ENCODE measurements around the gene SHROOM3.

Gene SHROOM3

DNA sequence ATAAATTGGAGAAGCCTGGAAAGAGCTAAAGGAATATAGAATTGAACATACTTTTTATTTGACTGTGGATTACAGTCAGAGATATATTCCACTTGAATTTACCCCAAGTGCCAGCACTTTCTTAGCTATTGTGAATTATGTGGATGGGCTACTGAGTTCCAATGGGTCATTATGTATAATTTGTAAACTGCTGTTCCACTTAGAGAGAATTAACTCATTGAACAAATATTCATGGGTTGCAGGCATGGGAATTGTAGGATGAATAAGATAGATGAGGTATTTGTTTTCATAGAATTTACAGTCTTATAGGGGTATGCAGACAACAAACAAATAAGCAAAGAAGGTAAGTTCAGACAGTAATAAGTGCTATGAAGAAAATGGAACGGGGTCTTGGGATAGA lies 195.7 kb downstream of the SHROOM3 start:
- no peak for DNase-seq

DNA sequence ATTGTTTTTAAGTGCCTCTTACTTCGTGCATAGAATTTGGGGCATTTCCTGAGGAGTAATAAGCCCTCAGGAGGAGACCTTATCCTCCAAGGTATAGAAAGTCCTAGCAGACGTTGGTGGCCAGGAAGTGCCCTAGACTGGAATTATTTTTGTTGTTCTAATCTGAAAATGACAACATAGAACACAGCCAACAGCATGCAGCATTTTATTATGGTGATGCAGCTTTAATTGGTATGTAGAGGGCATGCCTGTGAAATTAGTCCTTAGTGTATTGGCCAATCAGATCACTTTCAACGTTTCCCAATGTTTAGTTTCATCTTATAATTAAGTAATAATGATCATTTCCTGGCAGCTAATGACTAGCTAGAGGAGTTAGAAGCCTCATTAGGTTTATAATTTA lies 199.2 kb downstream of the SHROOM3 start:
- DNase-seq: no peak

DNA sequence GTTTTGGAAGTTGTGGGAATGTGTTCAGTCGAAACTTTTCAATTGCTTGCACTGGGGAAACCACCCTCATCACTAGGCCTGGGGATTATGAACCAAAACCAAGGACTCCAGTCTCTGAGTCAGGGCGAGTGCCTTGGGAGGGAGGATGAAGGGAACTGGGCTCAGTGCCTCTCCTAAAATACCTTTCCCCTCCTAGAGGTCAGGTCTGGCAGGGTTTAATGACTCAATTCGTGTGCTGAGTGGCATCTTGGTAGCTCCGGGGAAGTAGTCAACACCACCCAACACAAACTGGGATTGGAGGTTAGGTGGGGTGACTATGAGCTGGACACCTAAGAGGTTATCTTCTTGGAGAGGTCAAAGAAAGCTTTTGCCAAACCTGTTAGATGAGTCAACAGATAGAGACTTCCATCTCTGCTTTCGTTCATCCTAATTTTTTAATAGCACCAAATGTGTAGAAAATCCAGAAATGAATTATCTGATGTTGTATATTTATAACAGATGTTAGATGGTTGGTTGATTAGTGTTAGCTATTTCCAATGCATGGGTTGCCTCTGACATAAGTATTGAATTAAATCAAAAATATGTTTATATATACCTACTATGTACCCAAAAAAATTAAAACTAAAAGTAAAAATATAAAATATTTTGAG lies 202.8 kb downstream of the SHROOM3 start:
- DNase-seq: no peak

DNA sequence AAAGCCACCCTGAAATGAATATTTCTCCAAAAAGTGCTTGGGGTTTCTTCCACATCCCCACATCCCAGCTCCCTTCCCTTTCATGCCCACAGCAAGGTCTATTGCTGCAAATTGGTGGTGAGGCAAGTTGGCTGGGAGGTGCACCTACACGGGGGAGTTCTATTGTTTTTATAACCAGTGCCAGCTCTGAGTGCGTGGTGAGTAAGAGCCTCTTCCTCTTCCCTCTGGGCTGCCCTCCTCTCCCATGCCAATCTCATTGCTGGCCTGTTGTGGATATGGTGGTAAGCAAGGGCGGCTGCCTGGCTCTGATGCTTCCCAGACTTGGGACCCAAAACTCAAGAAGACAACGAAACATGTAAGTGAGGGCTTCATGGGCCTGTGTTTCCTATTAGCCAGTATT lies 204.3 kb downstream of the SHROOM3 start:
- DNase-seq: no peak

DNA sequence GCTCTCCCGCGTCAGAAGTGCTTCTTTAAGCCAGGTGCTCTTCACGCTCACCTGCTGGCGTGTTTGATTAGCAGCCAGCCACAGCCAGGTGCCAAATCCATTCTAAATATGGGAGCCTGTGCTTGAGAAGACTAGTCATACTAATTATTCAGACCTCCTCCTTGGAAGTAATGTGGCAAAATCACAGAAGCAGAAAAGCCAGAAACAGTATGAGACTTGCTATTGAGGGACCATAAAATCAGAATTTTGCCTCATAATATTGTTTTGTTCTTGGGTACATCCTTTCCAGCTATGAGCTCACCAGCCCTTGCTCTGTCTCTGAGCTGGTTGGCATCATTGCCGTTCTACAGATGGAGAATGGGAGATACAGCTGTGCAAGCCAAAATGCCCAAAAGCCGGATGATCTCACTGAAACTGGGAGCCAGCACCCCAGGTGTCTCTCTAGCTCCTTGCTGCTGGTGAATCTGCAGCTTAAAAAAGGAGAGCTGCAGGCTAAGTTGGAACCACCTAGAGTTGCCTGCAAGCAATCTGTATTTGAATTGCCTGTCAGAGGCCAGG lies 205.4 kb downstream of the SHROOM3 start:
- no peak for DNase-seq

DNA sequence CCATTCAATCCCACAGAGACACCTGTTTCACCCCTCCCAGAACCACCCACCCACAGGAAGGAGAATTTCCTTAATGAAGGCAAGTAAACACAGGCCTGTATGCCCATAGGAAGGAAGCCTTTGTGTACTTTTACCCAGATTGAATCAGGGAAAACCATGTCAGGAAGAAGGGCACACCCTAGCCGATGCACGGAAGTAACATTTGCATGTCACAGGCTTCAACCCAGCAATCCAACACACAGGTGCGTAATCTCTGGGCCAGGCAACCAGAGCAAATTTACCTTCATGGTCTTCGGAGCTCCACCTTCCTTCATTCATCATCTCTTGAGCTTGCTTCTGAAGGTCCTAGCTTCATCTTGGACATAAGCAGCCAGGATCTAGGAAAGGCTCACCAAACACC lies 206.3 kb downstream of the SHROOM3 start:
- peak; percentile 49 for DNase-seq

DNA sequence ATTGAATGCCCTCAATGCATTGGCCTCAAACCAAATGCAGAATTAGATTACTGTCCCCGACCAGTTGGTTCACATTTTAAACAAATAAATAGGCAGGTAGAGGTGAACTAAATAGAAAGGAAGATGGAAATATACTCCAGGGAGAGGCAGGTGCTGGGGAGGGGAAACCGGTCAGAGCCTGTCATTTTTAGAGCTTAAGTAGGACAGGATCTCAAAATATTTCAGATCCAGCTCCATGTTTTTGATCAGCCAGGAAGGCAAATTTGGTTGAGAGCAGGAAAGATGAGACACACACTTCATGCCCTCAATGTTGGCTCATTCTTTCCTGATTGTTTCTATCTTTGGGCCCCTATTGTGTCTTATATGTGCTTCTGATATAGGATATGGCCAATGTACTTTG lies 206.7 kb downstream of the SHROOM3 start:
- DNase-seq: no peak

DNA sequence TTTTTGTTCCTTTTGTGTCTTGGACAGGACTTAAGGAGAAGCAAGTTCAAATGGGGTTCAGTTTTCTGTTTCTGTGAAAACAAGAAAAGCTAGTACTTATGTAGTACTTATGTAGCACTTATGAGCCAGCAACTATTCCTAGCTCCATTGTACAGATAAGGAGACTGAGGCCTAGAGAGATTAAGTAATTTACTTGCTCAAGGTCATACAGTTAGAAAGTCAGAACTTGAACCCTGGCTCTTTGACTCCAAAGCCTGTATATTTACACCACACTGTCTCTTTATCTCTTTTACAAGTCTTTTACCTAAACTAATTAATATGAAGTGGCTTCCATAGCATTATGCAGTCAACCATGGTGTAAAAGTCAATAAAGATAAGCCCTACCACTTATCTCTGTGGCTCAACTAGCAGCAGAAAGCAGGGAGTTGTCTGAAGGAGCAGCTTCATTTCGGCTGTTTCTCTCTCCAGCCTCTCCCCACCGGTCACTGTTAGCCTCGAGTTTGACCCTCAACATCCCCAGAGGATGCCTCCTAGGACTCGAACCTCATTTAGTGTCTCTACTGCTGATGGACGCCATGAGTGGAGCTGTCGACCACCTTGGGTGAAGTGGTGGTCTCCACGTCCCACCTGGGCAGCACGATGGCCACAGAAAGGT lies 209.9 kb downstream of the SHROOM3 start:
- DNase-seq: no peak

DNA sequence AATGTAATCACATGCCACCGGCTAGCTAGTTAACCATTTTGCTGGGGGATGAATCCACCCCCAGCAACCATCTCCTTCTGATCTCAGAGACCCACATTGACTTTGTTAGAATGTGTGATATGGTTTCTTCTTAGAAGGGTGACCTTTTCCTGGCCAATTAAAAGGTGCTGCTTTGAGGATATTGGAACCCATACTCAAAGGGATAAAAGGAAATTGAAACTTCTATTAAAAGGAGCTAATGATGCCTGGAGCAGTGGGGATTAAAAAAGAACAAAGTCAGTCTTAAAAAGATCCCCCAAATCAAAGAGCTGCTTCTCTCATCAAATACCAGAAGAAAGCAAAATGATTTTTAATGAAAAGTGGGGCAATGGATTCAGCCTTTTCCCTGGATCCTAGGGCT lies 214.1 kb downstream of the SHROOM3 start:
- DNase-seq: no peak

DNA sequence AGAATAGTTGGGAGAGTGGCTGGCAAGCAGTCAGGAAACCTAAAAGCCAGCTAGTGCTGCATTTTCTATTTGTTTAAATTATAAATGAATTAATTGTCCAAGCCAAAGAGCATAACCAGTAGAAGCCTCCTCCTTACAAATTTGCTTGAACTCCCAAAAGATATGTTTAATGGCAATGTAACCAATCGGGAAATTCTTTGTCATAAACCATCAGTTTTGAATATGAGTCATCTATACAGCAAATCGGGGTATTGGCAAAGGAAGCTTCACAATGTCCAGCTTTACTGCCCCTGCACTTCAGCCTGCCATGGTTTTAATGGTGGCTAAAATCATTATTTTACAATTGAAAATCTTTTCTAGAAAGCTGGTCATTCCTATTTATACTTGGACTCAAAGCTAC lies 216.6 kb downstream of the SHROOM3 start:
- DNase-seq: no peak

DNA sequence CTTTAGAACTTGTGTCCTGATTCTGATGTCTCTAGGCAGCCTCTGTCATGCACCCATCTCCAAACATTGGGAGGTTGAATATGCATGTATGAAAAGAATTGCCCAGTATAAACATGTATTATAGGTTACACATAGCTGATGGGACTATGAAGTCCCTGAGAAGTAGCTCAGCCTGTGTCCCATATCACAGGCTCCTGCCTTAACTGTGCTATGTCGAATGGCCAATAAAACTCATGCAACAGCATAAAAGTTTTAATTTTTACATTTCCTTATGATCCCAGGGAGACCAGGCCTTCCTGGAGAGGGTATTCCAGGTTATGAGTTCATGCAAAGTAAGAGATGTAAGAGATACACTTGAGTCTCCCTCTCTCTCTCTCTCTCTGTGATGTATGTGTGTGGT lies 217.4 kb downstream of the SHROOM3 start:
- no peak for DNase-seq

DNA sequence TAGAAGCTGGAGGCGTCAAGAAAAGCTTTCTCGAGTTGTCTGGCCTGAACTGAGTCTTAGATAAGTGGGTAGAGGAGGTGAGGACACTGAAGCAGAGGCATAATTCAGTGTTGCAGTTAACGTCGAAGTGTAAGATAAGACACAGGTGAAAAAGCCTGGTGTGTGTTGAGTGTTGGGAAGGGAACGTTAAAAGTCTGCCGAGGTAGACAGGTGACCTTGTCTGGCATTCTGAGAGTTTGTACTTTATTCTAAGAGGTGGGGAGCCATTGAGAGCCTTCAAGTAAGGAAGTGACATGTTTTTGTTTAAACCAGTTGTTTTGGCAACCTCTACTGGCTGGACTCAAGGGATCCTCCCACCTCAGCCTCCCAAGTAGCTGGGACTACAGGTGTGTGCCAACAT lies 219.1 kb downstream of the SHROOM3 start:
- no peak for DNase-seq

DNA sequence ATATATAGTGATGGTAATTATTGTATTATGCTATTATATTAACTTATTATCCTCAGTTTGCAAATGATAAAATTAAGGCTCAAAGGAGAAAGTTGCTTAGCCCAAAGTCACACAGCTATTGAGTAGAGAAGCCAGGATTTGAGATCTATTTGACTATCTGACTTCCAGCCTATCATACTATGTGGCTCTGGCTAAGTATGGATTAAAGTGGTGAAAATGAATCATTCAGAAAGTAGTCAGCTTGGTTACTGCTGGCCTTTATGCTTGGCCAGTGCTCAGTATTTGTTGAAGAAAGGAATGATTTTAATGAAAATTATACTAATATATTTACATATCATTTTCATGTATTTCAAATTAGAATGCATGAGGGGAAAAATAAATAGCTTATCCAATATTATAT lies 219.8 kb downstream of the SHROOM3 start:
- peak; percentile 93 for DNase-seq

DNA sequence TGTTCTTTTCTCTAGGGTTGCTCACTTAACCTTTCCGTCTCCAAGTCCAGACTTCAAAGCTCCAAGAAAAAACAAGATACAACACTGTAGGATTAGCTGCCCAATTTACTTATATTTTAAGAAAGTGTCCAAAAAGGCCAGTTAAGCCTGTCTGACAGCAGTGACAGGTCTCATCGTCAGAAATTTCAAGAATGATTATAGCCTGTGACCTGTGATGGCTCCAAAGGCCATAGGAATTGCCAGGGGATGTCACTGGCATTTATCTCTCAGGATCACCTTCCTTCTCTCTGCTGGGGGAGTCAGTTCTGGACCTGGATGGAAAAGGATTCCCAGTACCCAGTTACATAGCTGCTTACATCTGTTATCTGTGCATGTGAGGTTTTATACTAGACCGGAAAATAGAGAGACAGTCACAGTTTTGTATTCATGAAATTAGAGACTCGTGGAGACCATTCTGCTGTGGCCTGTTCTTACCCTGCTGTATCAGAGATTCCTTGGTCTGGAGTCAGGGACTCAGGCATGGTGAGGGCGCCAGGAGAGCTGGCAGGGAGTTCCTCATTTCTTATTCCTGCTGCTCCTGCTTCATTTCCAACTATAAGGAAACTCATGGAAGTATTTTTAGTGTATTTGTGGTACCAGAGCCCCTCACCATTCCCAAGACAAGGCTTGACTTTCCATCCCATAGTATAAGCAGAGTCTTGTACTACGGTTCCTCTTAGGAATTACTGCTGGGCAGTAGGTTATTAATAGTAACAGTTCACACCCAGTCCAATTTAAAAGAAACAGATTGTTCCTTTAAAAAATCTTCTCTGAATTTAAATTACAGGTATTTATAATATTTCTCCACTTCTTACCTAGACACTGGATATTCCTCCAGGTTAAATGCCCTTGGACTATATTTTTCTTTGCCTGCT lies 220.8 kb downstream of the SHROOM3 start:
- no peak for DNase-seq

DNA sequence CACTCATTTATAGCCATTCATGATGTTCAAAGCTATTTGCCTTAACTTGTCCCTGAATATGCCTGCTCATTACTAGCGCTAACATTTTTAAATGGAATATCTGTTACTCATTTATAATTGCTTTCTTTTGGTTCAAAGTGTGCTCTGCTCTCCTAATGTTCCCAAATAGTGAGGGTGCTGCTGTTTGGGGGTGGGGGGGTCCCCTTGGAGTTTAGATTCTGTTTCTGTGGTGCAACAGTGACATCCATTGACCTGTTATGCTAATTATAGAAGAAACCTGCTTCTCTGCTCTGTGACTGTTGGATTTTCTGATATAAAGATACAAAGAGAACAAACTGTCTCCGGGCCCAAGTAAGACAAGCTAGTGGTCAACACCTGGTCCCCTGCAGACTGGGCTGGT lies 222.4 kb downstream of the SHROOM3 start:
- DNase-seq: no peak

DNA sequence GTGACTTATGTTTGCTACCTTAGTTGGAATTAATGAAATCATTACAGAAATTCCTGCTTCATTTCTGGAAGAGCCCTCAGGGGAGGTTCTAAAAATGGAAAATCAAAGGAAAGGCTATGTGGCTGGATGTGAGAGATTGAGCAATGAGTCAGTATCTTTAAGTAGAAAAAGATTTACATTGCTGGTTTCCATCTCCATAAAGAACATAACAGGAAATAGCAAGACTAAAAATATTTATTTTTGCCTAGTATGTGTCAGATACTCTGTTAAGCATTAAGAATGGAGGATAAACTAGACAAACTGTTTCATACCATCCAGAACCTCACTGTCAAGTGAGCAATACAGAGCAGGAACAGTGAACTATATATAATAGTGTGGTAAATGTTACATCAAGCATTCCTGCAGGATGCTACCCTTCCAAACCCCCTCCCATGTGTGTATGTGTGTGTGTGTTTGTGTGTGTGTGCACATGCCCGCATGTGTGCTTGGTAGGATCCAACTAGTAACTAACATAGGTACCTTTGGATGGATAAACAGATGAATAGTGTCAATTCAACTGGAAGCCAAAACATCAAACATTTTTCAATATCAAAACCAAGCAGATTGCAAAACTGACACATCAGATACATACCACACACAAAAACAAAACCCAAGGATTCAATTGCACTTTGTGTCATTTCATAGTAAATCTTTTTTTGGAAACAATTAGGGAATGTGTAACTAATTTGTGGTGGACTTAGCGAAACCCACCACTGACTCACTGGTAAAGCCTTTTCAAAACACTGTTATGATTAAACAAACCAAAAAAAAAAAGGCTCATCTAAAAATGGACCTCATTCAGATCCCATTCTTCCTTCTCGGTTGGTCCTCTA lies 223.4 kb downstream of the SHROOM3 start:
- DNase-seq: no peak

DNA sequence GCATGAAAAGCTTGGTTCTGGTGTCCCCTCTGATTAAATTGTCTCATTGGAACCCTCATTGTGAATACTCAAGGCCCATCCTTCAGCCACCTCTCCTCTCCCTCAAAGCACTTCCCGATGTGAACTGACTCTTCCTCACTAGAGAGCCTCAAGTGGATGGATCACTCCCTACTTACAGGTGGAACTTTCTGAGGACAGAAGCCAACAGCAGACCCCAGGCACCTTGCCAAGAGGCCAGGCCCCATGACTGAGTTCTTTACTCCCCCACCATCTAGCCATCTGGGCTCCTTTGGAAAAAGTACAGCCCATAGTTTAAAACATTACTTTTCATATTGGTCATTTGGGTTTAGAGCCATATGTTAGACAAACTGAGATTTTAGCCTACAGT lies 224.1 kb downstream of the SHROOM3 start:
- DNase-seq: no peak

DNA sequence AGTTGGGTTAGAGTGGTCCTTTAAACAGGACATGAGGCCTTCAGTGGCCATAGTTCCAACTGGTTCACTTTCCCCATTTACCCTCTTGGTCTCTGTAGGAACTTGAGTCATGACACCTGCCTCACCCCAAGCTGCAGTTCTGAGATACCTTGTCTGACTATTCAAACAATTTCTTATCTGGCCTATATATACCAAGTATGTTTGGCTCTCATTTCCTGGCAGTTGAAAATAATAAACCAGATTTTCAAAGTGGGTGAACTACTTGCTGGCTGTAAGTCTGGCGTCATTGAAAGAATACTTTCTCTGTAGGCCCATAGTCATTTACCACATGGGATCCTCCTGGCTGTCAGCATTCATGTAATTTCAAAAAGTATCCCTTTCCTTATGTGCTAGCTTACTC lies 228.8 kb downstream of the SHROOM3 start:
- no peak for DNase-seq

DNA sequence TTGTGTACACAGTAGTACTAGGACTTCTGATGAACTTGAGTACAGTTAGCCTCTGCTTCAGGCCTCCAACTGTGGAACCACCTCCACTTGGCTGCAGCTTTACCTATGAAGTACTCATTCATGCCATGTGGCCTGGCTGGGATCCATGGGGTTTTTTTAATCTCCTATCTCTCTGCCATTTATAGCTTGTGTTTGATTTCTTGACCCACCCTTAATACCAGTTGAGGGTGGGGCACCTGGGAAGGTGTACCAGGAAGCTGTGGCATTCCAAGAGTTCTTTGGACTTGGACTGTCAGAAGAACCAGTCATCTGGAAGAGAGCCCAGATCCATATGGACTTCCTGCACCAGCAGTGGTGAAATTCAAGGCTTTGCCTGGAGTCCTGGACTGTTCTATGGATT lies 230.1 kb downstream of the SHROOM3 start:
- no peak for DNase-seq

DNA sequence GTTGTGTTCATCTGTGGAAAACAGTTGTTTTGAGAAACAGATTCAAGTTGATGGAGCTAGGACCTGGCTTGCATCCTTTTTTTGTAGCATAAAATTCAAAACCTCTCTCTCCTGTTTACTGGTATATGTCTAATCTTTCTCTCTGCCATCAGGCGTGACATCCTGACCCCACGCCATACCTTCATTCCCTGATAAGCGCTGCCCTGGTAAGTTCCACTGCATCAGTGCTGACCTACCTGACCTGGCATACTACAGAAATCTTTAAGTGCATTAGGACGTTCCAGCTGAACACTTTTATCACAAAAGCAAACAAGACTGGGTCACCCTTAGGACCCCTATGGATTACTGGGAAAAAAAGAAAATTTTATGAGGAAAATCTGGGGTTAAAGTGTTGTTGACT lies 230.7 kb downstream of the SHROOM3 start:
- DNase-seq: no peak

DNA sequence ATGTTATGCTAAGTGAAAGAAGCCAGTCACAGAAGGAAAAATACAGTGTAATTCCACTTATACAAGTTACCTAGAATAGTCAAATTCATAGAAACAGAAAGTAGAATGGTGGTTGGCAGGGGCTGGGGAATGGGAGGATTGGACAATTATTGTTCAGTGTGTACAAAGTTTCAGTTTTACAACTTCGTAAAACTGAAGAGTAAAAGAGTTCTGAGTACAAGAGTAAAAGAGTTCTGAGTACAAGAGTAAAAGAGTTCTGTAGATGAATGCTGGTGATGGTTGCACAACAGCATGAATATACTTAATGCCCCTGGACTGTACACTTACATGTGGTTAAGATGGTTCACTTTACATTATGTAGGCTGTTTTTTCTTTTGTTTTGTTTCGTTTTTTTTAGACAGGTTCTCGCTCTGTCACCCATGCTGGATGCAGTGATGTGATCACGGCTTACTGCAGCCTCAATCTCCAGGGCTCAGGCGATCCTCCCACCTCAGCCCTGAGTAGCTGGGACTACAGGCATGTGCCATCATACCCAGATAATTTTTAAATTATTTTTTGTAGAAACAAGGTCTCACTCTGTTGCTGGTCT lies 232.0 kb downstream of the SHROOM3 start:
- no peak for DNase-seq

DNA sequence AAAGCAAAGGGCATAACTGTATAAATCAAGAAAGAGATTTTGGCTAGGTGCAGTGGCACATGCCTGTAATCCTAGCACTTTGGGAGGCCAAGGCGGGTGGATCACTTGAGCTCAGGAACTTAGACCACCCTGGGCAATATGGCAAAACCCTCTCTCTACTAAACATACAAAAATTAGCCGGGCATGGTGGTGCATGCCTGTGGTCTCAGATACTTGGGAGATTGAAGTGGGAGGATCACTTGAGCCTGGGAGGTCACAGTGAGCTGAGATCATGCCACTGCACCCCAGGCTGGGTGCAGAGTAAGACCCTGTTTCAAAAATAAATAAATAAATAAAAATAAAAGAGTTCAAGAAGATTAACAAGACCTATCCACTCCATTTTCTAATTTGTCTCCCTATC lies 235.6 kb downstream of the SHROOM3 start:
- no peak for DNase-seq
